ENCODE results near the gene CCSER1.

The CCSER1 gene

GRCh38 chr4:90498175-90498574 lies 371.0 kb downstream of the CCSER1 start:
- H3K4me3 ChIP-seq (ENCODE audit: low read depth, low read length), result no peak overlapping the region
- in situ Hi-C loops (cut with HindIII; ENCODE audit: low sequenced_read_pairs), result no loop called here
- no peak for TF ChIP-seq CTCF (IDR thresholded peaks at IDR 0.05; ENCODE audit: low read depth, low read length)

GRCh38 chr4:90503677-90504076 lies 376.5 kb downstream of the CCSER1 start:
- in situ Hi-C loops (cut with HindIII; ENCODE audit: low sequenced_read_pairs), result no loop called here
- DNase-seq (ENCODE audit: low read depth, low spot score), result no peak
- H3K4me3 ChIP-seq (ENCODE audit: low read depth, low read length), result no peak overlapping the region
- no peak for TF ChIP-seq CTCF (IDR thresholded peaks at IDR 0.05; ENCODE audit: low read depth, low read length)

More at GRCh38 chr4:90498175-90498574, 371.0 kb downstream of the CCSER1 start:
- no peak for DNase-seq (ENCODE audit: low read depth, low spot score)

GRCh38 chr4:90515191-90515590 lies 388.0 kb downstream of the CCSER1 start:
- H3K4me3 ChIP-seq (ENCODE audit: low read depth, low read length), result no peak overlapping the region
- no peak for TF ChIP-seq CTCF (IDR thresholded peaks at IDR 0.05; ENCODE audit: low read depth, low read length)
- no peak for DNase-seq (ENCODE audit: low read depth, low spot score)
- in situ Hi-C loops (cut with HindIII; ENCODE audit: low sequenced_read_pairs), result no loop called here

- H3K4me3 ChIP-seq (ENCODE audit: low read depth, low read length), result no peak overlapping the region
- DNase-seq (ENCODE audit: low read depth, low spot score), result no peak
- TF ChIP-seq CTCF (IDR thresholded peaks at IDR 0.05; ENCODE audit: low read depth, low read length), result no peak
- in situ Hi-C loops (cut with HindIII; ENCODE audit: low sequenced_read_pairs), result no loop called here
Observed at GRCh38 chr4:90528551-90528950, 401.4 kb downstream of the CCSER1 start.

- H3K4me3 ChIP-seq (ENCODE audit: low read depth, low read length), result no peak overlapping the region
- in situ Hi-C loops (cut with HindIII; ENCODE audit: low sequenced_read_pairs), result no loop called here
- TF ChIP-seq CTCF (IDR thresholded peaks at IDR 0.05; ENCODE audit: low read depth, low read length), result no peak
- DNase-seq (ENCODE audit: low read depth, low spot score), result no peak
Observed at GRCh38 chr4:90536408-90536807, 409.2 kb downstream of the CCSER1 start.

GRCh38 chr4:90537491-90537890 lies 410.3 kb downstream of the CCSER1 start:
- TF ChIP-seq CTCF (IDR thresholded peaks at IDR 0.05; ENCODE audit: low read depth, low read length), result no peak
- peak; percentile 13 for DNase-seq (ENCODE audit: low read depth, low spot score)
- in situ Hi-C loops (cut with HindIII; ENCODE audit: low sequenced_read_pairs), result no loop called here
- no peak overlapping the region for H3K4me3 ChIP-seq (ENCODE audit: low read depth, low read length)

- no peak for TF ChIP-seq CTCF (IDR thresholded peaks at IDR 0.05; ENCODE audit: low read depth, low read length)
- DNase-seq (ENCODE audit: low read depth, low spot score), result no peak
- in situ Hi-C loops (cut with HindIII; ENCODE audit: low sequenced_read_pairs), result no loop called here
- H3K4me3 ChIP-seq (ENCODE audit: low read depth, low read length), result no peak overlapping the region
Observed at GRCh38 chr4:90540536-90540935, 413.3 kb downstream of the CCSER1 start.

Data from astrocyte of the spinal cord (primary cell).